CD8-positive, alpha-beta memory T cell (primary cell): ENCODE measurements around the gene MACROD2. TPM values are rescaled to one million over a fixed set of nuclear protein-coding genes. Genes with fewer than 3 reads are reported as not detected.
"Not testable (repeated sequence)": the region's sequence is repeated elsewhere in the genome, so short reads cannot be mapped to it uniquely, and the experiment has no call there.

ENCODE experiments used
- CTCF ChIA-PET: fragments of 350-600 bp; sonication (Branson Sonifier 250); formaldehyde crosslinking; loops from one replicate; lab custom pipeline; 2021; ENCODE audit warnings: antibody characterized with exemption; lab: Charles Lee
- POLR2A ChIA-PET: fragments of 350-600 bp; sonication (Branson Sonifier 250); formaldehyde crosslinking; loops from one replicate; lab custom pipeline; 2021; ENCODE audit warnings: antibody characterized with exemption; lab: Charles Lee
- DNase-seq, 5 donors: peaks; one replicate each; pipeline versions ENCODE4 v3.0.0 to v3.0.0-alpha.2; 2020 to 2022; ENCODE audit warnings: mixed read lengths in 1 of 5
- H3K27ac ChIP-seq: one replicate; pipeline ENCODE4 v1.7.0; 2013; ENCODE audit warnings: low read depth, mild to moderate bottlenecking, low read length, moderate library complexity
- H3K27me3 ChIP-seq: 2 replicates; pipeline ENCODE4 v1.7.0; 2013; ENCODE audit warnings: low read length, mild to moderate bottlenecking; ENCODE audit not compliant: insufficient read depth, poor library complexity, severe bottlenecking
- H3K36me3 ChIP-seq: 2 replicates; pipeline ENCODE4 v1.7.0; 2013; ENCODE audit warnings: mild to moderate bottlenecking, low read length, moderate library complexity; ENCODE audit not compliant: insufficient read depth
- H3K4me1 ChIP-seq: 2 replicates; pipeline ENCODE4 v1.7.0; 2013; ENCODE audit warnings: mild to moderate bottlenecking, low read length, moderate library complexity; ENCODE audit not compliant: insufficient read depth
- H3K4me3 ChIP-seq: 2 replicates; pipeline ENCODE4 v1.7.0; 2013; ENCODE audit warnings: mild to moderate bottlenecking, low read length
- H3K9me3 ChIP-seq: 2 replicates; pipeline ENCODE4 v1.7.0; 2013; ENCODE audit warnings: mild to moderate bottlenecking, low read length
- H3K27ac Mint-ChIP-seq, 8 donors: one replicate each; pipeline ENCODE4 v1.8.0; 2020 to 2021; ENCODE audit warnings: mixed read lengths in 8 of 8, mild to moderate bottlenecking in 6 of 8, inconsistent platforms in 3 of 8, moderate library complexity in 3 of 8
- H3K27me3 Mint-ChIP-seq, 2 donors: one replicate each; pipeline ENCODE4 v1.8.0; 2020 to 2021; ENCODE audit warnings: mixed read lengths in 2 of 2, mild to moderate bottlenecking in 1 of 2, moderate library complexity in 1 of 2
- H3K36me3 Mint-ChIP-seq, 3 donors: one replicate each; pipeline ENCODE4 v1.8.0; 2020 to 2021; ENCODE audit warnings: mixed read lengths in 3 of 3, inconsistent platforms in 1 of 3, mild to moderate bottlenecking in 1 of 3
- H3K4me1 Mint-ChIP-seq, 3 donors: one replicate each; pipeline ENCODE4 v1.8.0; 2020 to 2021; ENCODE audit warnings: mixed read lengths in 3 of 3, inconsistent platforms in 1 of 3, mild to moderate bottlenecking in 1 of 3
- H3K4me3 Mint-ChIP-seq, 7 donors: one replicate each; pipeline ENCODE4 v1.8.0; 2020 to 2021; ENCODE audit warnings: mixed read lengths in 7 of 7, mild to moderate bottlenecking in 6 of 7, moderate library complexity in 4 of 7, inconsistent platforms in 2 of 7
- H3K9me3 Mint-ChIP-seq, 5 donors: one replicate each; pipeline ENCODE4 v1.8.0; 2020 to 2022; ENCODE audit warnings: mixed read lengths in 5 of 5, mild to moderate bottlenecking in 3 of 5, moderate library complexity in 2 of 5, inconsistent platforms in 1 of 5
- polyA plus RNA-seq: library from polyadenylated mRNA; unstranded; fragments of 300-500 nt; fragmentation: Illumina TruSeq; gene quantifications from one replicate; pipeline ENCODE4 v1.2.3, GENCODE V29; 2021
- total RNA-seq, 2 experiments: library from RNA; stranded (reverse); gene quantifications; one replicate each; pipeline ENCODE4 v1.2.3, GENCODE V29; 2021

The MACROD2 gene
- total and polyA plus RNA-seq, 3 experiments from 2014 or later, result not detected

- Mint-ChIP-seq H3K36me3 (no peaks in the 10 kb centered on the region), H3K4me3 (no peak overlapping the region), H3K27me3 (peaks cover 0 to 2% of the 10 kb centered on the region in 2 donors), H3K27ac (no peak overlapping the region), H3K4me1 (no peaks in the 10 kb centered on the region), H3K9me3 (peaks cover 0 to 12% (median 6%) of the 10 kb centered on the region in 5 donors)
- H3K4me3 ChIP-seq, result no peak overlapping the region
- H3K4me1 ChIP-seq, result no peaks in the 10 kb centered on the region
- H3K27ac ChIP-seq, result no peak overlapping the region
- POLR2A ChIA-PET, result no interaction called here
- H3K9me3 ChIP-seq, result no peaks in the 10 kb centered on the region
- no peaks in the 10 kb centered on the region for H3K36me3 ChIP-seq
- DNase-seq, result no peak
- CTCF ChIA-PET, result interaction anchor here (0.7 kb wide), 1 partner anchor 1009 kb away, joined by 3 read pairs; no protein-coding TSS in a partner anchor
- no peaks in the 10 kb centered on the region for H3K27me3 ChIP-seq
Observed at GRCh38 chr20:15802020-15802419, 1806.7 kb downstream of the MACROD2 start.

- Mint-ChIP-seq H3K9me3 (peaks cover 6 to 9% (median 6%) of the 10 kb centered on the region in 5 donors), H3K36me3 (peaks cover 0 to 1% (median 0%) of the 10 kb centered on the region in 3 donors), H3K4me1 (no peaks in the 10 kb centered on the region), H3K27ac (no peak overlapping the region), H3K4me3 (no peak overlapping the region), H3K27me3 (peaks cover 0 to 2% of the 10 kb centered on the region in 2 donors)
- CTCF ChIA-PET, result no interaction called here
- DNase-seq, result no peak
- H3K9me3 ChIP-seq, result no peaks in the 10 kb centered on the region
- H3K27me3 ChIP-seq, result no peaks in the 10 kb centered on the region
- no peaks in the 10 kb centered on the region for H3K36me3 ChIP-seq
- POLR2A ChIA-PET, result no interaction called here
- H3K4me1 ChIP-seq, result no peaks in the 10 kb centered on the region
- no peak overlapping the region for H3K27ac ChIP-seq
- H3K4me3 ChIP-seq, result no peak overlapping the region
Observed at GRCh38 chr20:15805154-15805553, 1809.8 kb downstream of the MACROD2 start.

GRCh38 chr20:15806105-15806504, 1810.8 kb downstream of the MACROD2 start:
- no peak for DNase-seq
- Mint-ChIP-seq H3K27me3 (peaks cover 0 to 2% of the 10 kb centered on the region in 2 donors), H3K36me3 (peaks cover 0 to 1% (median 0%) of the 10 kb centered on the region in 3 donors), H3K9me3 (peaks cover 6 to 9% (median 6%) of the 10 kb centered on the region in 5 donors), H3K27ac (no peak overlapping the region), H3K4me1 (no peaks in the 10 kb centered on the region), H3K4me3 (no peak overlapping the region)
- Histone ChIP-seq H3K27me3 (no peaks in the 10 kb centered on the region), H3K9me3 (no peaks in the 10 kb centered on the region), H3K36me3 (no peaks in the 10 kb centered on the region), H3K4me3 (no peak overlapping the region), H3K27ac (no peak overlapping the region), H3K4me1 (no peaks in the 10 kb centered on the region)
- POLR2A ChIA-PET, result no interaction called here
- CTCF ChIA-PET, result no interaction called here

GRCh38 chr20:15807271-15807670, 1812.0 kb downstream of the MACROD2 start:
- H3K27me3 ChIP-seq, result no peaks in the 10 kb centered on the region
- H3K27me3 Mint-ChIP-seq, result peaks cover 0 to 4% of the 10 kb centered on the region in 2 donors
- CTCF ChIA-PET, result no interaction called here
- H3K9me3 ChIP-seq, result no peaks in the 10 kb centered on the region
- no peak overlapping the region for H3K4me3 Mint-ChIP-seq
- H3K9me3 Mint-ChIP-seq, result peaks cover 6 to 15% (median 12%) of the 10 kb centered on the region in 5 donors
- H3K4me1 ChIP-seq, result no peaks in the 10 kb centered on the region
- POLR2A ChIA-PET, result no interaction called here
- DNase-seq, result no peak
- no peak overlapping the region for H3K27ac ChIP-seq
- H3K36me3 ChIP-seq, result no peaks in the 10 kb centered on the region
- no peak overlapping the region for H3K27ac Mint-ChIP-seq
- H3K4me1 Mint-ChIP-seq, result no peaks in the 10 kb centered on the region
- H3K36me3 Mint-ChIP-seq, result peaks cover 0 to 1% (median 0%) of the 10 kb centered on the region in 3 donors
- H3K4me3 ChIP-seq, result no peak overlapping the region

- H3K4me3 Mint-ChIP-seq, DNase-seq, H3K27ac Mint-ChIP-seq, H3K9me3 ChIP-seq, CTCF ChIA-PET, H3K36me3 Mint-ChIP-seq, H3K36me3 ChIP-seq, H3K4me1 ChIP-seq, H3K4me1 Mint-ChIP-seq, H3K27me3 ChIP-seq, H3K27me3 Mint-ChIP-seq, H3K4me3 ChIP-seq, POLR2A ChIA-PET, H3K27ac ChIP-seq: not testable (repeated sequence)
- H3K9me3 Mint-ChIP-seq, result peaks cover 6 to 16% (median 12%) of the 10 kb centered on the region in 5 donors
Observed at GRCh38 chr20:15807771-15808170, 1812.5 kb downstream of the MACROD2 start.

GRCh38 chr20:15811951-15812350, 1816.6 kb downstream of the MACROD2 start:
- POLR2A ChIA-PET, result no interaction called here

GRCh38 chr20:15812696-15813095, 1817.4 kb downstream of the MACROD2 start:
- Histone ChIP-seq H3K4me1 (no peaks in the 10 kb centered on the region), H3K27ac (no peak overlapping the region), H3K36me3 (no peaks in the 10 kb centered on the region), H3K27me3 (no peaks in the 10 kb centered on the region), H3K9me3 (no peaks in the 10 kb centered on the region), H3K4me3 (no peak overlapping the region)
- Mint-ChIP-seq H3K9me3 (peaks cover 3 to 15% (median 10%) of the 10 kb centered on the region in 5 donors), H3K4me3 (no peak overlapping the region), H3K27ac (no peak overlapping the region), H3K27me3 (peaks cover 0 to 2% of the 10 kb centered on the region in 2 donors), H3K4me1 (no peaks in the 10 kb centered on the region), H3K36me3 (no peaks in the 10 kb centered on the region)
- ChIA-PET CTCF (no interaction called here), POLR2A (no interaction called here)
- DNase-seq, result no peak

More at GRCh38 chr20:15811951-15812350, 1816.6 kb downstream of the MACROD2 start:
- no peak overlapping the region for H3K4me3 Mint-ChIP-seq
- H3K4me3 ChIP-seq, result no peak overlapping the region
- no peaks in the 10 kb centered on the region for H3K36me3 ChIP-seq
- peaks cover 0 to 15% (median 10%) of the 10 kb centered on the region in 5 donors for H3K9me3 Mint-ChIP-seq
- no peak overlapping the region for H3K27ac ChIP-seq
- CTCF ChIA-PET, result no interaction called here
- H3K27me3 Mint-ChIP-seq, result peaks cover 0 to 2% of the 10 kb centered on the region in 2 donors
- peaks cover 0 to 1% (median 0%) of the 10 kb centered on the region in 3 donors for H3K36me3 Mint-ChIP-seq
- H3K4me1 ChIP-seq, result no peaks in the 10 kb centered on the region
- no peak overlapping the region for H3K27ac Mint-ChIP-seq
- no peaks in the 10 kb centered on the region for H3K27me3 ChIP-seq
- no peaks in the 10 kb centered on the region for H3K4me1 Mint-ChIP-seq
- no peaks in the 10 kb centered on the region for H3K9me3 ChIP-seq
- no peak for DNase-seq

- Mint-ChIP-seq H3K4me1 (no peaks in the 10 kb centered on the region), H3K9me3 (peaks cover 3 to 11% (median 10%) of the 10 kb centered on the region in 5 donors), H3K27me3 (peaks cover 0 to 2% of the 10 kb centered on the region in 2 donors), H3K36me3 (no peaks in the 10 kb centered on the region), H3K4me3 (no peak overlapping the region), H3K27ac (no peak overlapping the region)
- Histone ChIP-seq H3K27ac (no peak overlapping the region), H3K36me3 (no peaks in the 10 kb centered on the region), H3K9me3 (no peaks in the 10 kb centered on the region), H3K27me3 (no peaks in the 10 kb centered on the region), H3K4me3 (no peak overlapping the region), H3K4me1 (no peaks in the 10 kb centered on the region)
- no peak for DNase-seq
- CTCF ChIA-PET, result no interaction called here
- POLR2A ChIA-PET, result no interaction called here
Observed at GRCh38 chr20:15814360-15814759, 1819.0 kb downstream of the MACROD2 start.
